Fibroblast of the aortic adventitia (primary cell): Measurements from ENCODE around the gene MAPKAP1. TPM values are rescaled to one million over a fixed set of nuclear protein-coding genes. Genes with fewer than 3 reads are reported as not detected.

ENCODE experiments used
- DNase-seq: peaks from one replicate; pipeline ENCODE4 v3.0.0-alpha.2; 2010; ENCODE audit warnings: low read depth
- H3K4me3 ChIP-seq: 2 replicates; pipeline ENCODE4 v1.5.1; 2011; ENCODE audit warnings: low read depth, mild to moderate bottlenecking, control low read depth, low read length, moderate library complexity
- total RNA-seq: library from RNA; depleted of rRNA; stranded (reverse); fragments of >200 nt; gene quantifications from 2 replicates; pipeline ENCODE4 v1.2.3, GENCODE V29; 2012; ENCODE audit warnings: low replicate concordance
- TF ChIP-seq, protein P1 (sequence below): IDR thresholded peaks from 2 replicates; pipeline ENCODE4 v1.5.1; 2011; ENCODE audit warnings: mild to moderate bottlenecking, low read length, control low read depth, inconsistent platforms; ENCODE audit not compliant: insufficient read depth

MAPKAP1 gene
- total RNA-seq, 1 donor: 90.6 TPM

DNA sequence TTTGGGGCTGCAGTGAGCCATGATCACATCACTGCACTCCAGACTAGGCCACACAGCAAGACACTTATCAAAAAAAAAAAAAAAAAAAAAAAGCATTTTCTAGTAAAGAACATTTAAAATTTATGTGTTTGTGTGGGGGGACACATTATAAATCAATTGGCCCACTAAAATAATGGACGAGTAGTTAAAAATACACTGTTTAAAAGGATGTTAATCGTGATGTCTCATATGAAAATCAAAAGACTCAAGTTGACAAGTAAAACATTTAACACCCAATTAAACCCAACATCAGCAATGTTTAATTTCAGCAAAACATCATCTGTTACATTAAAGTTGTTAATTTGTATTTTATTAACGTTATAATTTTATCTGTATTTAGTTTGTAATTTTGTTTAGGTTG lies 152.3 kb downstream of the MAPKAP1 start:
- TF ChIP-seq, protein P1, sequence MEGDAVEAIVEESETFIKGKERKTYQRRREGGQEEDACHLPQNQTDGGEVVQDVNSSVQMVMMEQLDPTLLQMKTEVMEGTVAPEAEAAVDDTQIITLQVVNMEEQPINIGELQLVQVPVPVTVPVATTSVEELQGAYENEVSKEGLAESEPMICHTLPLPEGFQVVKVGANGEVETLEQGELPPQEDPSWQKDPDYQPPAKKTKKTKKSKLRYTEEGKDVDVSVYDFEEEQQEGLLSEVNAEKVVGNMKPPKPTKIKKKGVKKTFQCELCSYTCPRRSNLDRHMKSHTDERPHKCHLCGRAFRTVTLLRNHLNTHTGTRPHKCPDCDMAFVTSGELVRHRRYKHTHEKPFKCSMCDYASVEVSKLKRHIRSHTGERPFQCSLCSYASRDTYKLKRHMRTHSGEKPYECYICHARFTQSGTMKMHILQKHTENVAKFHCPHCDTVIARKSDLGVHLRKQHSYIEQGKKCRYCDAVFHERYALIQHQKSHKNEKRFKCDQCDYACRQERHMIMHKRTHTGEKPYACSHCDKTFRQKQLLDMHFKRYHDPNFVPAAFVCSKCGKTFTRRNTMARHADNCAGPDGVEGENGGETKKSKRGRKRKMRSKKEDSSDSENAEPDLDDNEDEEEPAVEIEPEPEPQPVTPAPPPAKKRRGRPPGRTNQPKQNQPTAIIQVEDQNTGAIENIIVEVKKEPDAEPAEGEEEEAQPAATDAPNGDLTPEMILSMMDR: no peak
- DNase-seq: no peak
- H3K4me3 ChIP-seq: no peak overlapping the region

DNA sequence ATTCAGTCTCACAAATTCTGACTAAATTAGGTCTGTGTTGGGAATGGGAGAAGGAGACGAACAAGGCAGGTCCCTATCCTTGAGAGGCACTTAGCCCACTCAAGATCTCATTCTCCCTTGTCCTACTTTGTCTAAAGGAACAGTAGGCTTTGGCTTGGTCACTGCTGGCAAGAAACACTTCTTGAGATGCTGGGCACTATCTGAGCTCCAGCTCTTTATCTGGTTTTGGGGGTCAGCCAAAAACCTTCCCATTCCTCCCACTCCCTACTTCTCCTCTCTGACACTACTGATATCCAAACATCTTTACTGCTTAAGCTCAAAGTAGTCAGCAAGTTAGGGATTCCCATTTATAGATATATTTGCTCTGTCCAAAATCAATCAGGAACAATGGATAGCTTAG lies 155.2 kb downstream of the MAPKAP1 start:
- no peak overlapping the region for H3K4me3 ChIP-seq
- peak; percentile 46 for DNase-seq
- TF ChIP-seq, protein P1: no peak

DNA sequence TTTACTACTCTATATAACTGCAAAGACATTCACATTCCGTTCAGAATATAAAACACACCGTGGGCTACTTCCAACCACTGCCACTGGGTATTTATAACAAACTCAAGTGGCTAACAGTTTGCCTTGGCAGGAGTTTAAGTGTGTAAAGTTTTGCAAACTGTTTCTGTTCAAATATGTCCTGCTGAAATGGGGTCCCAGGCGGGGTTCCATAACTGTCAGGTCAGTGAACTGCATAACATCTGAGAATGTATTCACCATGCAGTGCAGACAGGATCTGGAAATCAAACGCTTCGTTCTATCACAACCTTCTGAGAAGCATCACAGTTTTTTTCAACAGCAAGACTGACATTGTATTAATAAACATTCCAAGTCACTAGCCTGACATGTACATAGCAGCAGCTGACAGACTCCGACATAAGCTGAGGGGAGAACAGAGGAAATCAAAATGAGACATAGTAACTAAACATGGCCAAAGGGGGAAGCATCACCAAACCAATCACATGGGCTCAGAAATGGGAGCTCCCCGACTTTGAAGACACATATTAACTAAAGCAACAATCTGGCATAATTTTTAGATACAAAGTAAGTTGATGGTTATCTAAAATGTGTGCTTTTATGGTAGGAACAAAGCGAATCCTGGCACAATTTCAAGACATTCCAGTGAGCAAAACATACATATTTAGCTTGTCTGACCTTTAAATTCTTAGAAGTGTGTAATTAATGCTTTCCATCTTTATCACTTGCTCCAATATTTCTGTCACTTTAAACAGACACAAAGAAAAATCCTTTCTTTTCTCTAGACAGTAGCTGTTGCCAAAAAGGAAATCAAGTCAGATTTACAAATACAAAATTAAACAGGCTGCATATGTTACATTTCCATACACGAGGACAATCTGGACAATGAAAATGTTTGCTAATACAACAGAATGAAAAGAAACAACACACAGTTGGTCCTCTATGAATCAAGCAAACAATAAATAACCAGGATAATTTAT lies 156.8 kb downstream of the MAPKAP1 start:
- no peak overlapping the region for H3K4me3 ChIP-seq
- peak; percentile 65 for DNase-seq
- TF ChIP-seq, protein P1: no peak

DNA sequence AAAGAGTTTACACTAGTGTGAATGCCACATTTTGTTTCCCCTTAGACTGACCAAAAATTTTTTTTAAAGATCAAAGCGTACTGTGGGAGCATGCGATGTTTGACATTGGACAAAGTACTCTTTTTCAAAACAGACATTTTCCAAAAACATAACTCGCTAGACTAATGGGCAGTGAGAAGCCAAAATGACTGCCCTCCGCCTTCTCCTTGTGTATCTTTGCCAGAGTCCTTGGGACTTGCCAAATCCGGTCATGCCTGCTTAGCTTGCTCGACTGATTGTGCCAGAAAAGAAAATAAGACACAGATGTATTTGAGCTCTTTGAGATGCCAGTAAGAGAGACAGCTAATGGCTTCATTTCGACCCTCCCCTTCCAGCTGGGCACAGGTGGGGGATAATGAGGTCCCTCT lies 157.5 kb downstream of the MAPKAP1 start:
- peak; percentile 89 for DNase-seq
- no peak overlapping the region for H3K4me3 ChIP-seq
- TF ChIP-seq, protein P1: no peak

DNA sequence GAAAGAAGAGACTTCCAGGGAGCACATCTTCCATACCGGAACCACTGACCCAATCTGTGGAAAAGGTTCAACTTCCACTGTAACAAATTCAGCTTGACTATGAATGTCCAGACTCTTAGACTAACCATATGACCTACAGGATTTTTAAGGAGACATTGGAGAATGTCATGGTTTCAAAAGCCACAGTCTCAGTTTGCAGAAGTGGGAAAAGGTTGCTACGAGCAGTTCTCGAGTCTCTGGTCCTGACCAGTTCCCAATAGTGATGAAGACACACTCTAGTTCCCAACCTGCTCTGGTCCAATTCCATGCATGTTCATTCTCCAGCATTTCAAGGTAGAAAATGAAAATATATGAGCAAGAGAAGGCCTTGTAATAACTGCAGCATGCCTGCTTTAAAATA lies 158.0 kb downstream of the MAPKAP1 start:
- TF ChIP-seq, protein P1: no peak
- no peak overlapping the region for H3K4me3 ChIP-seq
- no peak for DNase-seq

DNA sequence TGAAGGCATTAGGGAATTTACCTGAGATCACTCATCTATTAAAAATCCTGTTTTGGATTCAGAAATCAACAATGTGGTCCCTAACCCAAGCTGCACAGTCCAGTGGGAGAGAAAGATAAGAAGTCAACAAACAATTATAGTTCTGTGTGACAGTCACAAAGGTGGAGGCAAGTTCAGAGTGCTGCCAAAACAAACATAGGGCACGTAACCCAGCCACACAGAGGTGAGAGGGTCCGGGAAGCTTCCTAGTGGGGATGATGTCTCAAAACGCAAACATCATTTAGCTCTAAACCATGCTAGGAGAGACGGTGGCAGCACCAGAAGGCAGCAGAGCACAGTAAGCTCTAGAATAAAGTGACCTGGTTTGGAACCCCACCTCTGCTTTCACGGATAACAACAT lies 158.9 kb downstream of the MAPKAP1 start:
- TF ChIP-seq, protein P1: no peak
- no peak for DNase-seq

More for the DNA sequence above, 158.9 kb downstream of the MAPKAP1 start:
- H3K4me3 ChIP-seq: no peak overlapping the region
